Right lobe of liver (tissue), 4 donors: ENCODE results near the gene LMLN.

Experiments
- CTCF ChIP-seq, 4 donors: fragments of 200-600 bp in 3 of 4; fragments of 450-650 bp in 1 of 4; IDR thresholded peaks; one replicate each; pipeline versions ENCODE4 v1.5.1 to v1.8.0; 2016 to 2022; ENCODE audit warnings: antibody characterized with exemption in 4 of 4, mild to moderate bottlenecking in 2 of 4
- POLR2A ChIP-seq: fragments of 450-650 bp; IDR thresholded peaks from one replicate; pipeline ENCODE4 v1.6.1; 2017; ENCODE audit warnings: antibody characterized with exemption, mild to moderate bottlenecking
- donor health status: DM: no; HTN: no; CAD: no.
- donor health status: DM: no; HTN: no; CAD: no.
- donor health status: DM: no; HTN: yes; CAD: no.

- no peak for TF ChIP-seq POLR2A
- no peak for TF ChIP-seq CTCF (IDR thresholded peaks at IDR 0.05)
Observed at GRCh38 chr3:198017090-198017489, 57.1 kb downstream of the LMLN start.
